Smooth muscle cell (in vitro differentiated cells): Measurements from ENCODE around the gene PCK1. TPM values are rescaled to one million over a fixed set of nuclear protein-coding genes. Genes with fewer than 3 reads are reported as not detected.

Source experiments
- DNase-seq: peaks from one replicate; lab custom pipeline; 2025; ENCODE audit not compliant: unreplicated experiment; lab: John Stamatoyannopoulos, UW
- H2AFZ ChIP-seq: fragments of 200-600 bp; sonication (generic); 2 replicates; pipeline ENCODE4 v1.6.0; 2016; ENCODE audit warnings: antibody characterized with exemption, low read depth, mild to moderate bottlenecking
- H3F3A ChIP-seq: fragments of 200-600 bp; sonication (generic); 2 replicates; pipeline ENCODE4 v1.6.0; 2017; ENCODE audit warnings: antibody characterized with exemption, low read depth
- H3K27ac ChIP-seq: fragments of 200-600 bp; sonication (generic); 2 replicates; pipeline ENCODE4 v1.5.1; 2016; ENCODE audit warnings: low read depth, mild to moderate bottlenecking
- H3K27me3 ChIP-seq: fragments of 200-600 bp; sonication (generic); 2 replicates; pipeline ENCODE4 v1.6.1; 2016; ENCODE audit warnings: low read depth, mild to moderate bottlenecking
- H3K36me3 ChIP-seq: fragments of 200-600 bp; sonication (generic); 2 replicates; pipeline ENCODE4 v1.5.1; 2016; ENCODE audit warnings: low read depth
- H3K4me1 ChIP-seq: fragments of 200-600 bp; sonication (generic); 2 replicates; pipeline ENCODE4 v1.5.1; 2016; ENCODE audit warnings: low read depth
- H3K4me2 ChIP-seq: fragments of 200-600 bp; sonication (generic); 2 replicates; pipeline ENCODE4 v1.6.0; 2016; ENCODE audit warnings: mild to moderate bottlenecking
- H3K4me3 ChIP-seq: fragments of 200-600 bp; sonication (generic); 2 replicates; pipeline ENCODE4 v1.5.1; 2016; ENCODE audit warnings: mild to moderate bottlenecking
- H3K79me2 ChIP-seq: fragments of 200-600 bp; sonication (generic); 2 replicates; pipeline ENCODE4 v1.6.0; 2016; ENCODE audit warnings: low read depth, mild to moderate bottlenecking
- H3K9ac ChIP-seq: fragments of 200-600 bp; sonication (generic); 2 replicates; pipeline ENCODE4 v1.6.0; 2016; ENCODE audit warnings: low read depth
- H3K9me3 ChIP-seq: fragments of 200-600 bp; sonication (generic); replicated peaks from 2 replicates; pipeline ENCODE4 v1.5.1; 2016; ENCODE audit warnings: low read depth
- H4K20me1 ChIP-seq: fragments of 200-600 bp; sonication (generic); 2 replicates; pipeline ENCODE4 v1.6.0; 2016; ENCODE audit warnings: low read depth
- WGBS: methylation state at CpG from one replicate; pipeline ENCODE4 v1.1.7; 2016; ENCODE audit warnings: low lambda C conversion rate; 5-methylcytosine and 5-hydroxymethylcytosine counted together
- polyA plus RNA-seq: library from polyadenylated mRNA; unstranded; fragments of >200 nt; fragmentation: Nextera tagmentation; extraction: Ambion mirVana; gene quantifications from 2 replicates; pipeline ENCODE4 v1.2.1, GENCODE V29; 2016
- total RNA-seq: library from RNA; depleted of rRNA; stranded (reverse); fragments of >200 nt; gene quantifications from 2 replicates; pipeline ENCODE4 v1.2.3, GENCODE V29; 2014
- TF ChIP-seq, protein P1 (sequence below): fragments of 200-600 bp; sonication (generic); IDR thresholded peaks from 2 replicates; pipeline ENCODE4 v1.5.1; 2017; ENCODE audit warnings: borderline replicate concordance, mild to moderate bottlenecking, antibody characterized with exemption; ENCODE audit not compliant: insufficient read depth, poor library complexity, severe bottlenecking

Gene PCK1
- total and polyA plus RNA-seq, 2 experiments from 2014 or later, result not detected

DNA sequence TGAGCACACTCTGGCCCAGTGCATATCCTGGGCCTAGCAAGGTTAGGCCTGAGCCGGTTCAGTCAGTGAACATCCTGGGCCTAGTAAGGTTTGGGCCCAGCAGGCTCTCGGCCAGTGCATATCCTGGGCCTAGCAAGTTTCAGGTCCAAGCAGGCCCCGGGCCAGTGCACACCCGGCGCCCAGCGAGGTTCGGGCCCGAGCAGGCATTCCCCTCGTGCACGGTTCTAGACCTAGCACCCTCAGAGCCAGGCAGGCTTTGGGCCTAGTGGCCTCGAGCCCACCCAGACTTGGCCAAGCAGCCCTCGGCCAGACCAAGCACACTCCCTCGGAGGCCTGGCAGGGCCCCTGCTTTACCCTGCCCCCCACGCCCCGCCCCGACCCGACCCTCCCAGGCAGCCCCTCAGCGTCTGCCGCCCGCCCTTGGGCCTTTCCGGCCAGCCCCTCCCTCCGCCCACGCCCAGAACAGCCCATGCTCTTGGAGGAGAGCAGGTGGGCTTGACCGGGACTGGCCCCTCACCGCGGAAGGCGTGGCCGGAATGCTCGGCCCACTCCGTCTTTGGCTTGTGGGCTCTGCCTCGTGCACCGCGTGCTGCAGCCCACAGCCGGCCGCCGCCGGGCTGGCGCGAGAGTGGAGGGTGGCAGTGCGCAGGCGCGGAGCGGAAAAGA is 36.3 kb upstream of the PCK1 start, which contains the start of gene CTCFL:
CTCFL (minus strand) TSS at position 630 of the 666 bp plus-strand sequence. CDS start 935 bp downstream, outside the sequence.
- H3K4me3 ChIP-seq, result no peak within 1 kb of the TSS
- H3K27me3 ChIP-seq, result no peaks in the 10 kb centered on the region
- no peaks in the 10 kb centered on the region for H3K9me3 ChIP-seq
- no peak within 1 kb of the TSS for H2AFZ ChIP-seq
- no peak within 1 kb of the TSS for H3K9ac ChIP-seq
- 95% methylated on average over 32 of the region's 43 CpGs for WGBS
- TF ChIP-seq, protein P1, sequence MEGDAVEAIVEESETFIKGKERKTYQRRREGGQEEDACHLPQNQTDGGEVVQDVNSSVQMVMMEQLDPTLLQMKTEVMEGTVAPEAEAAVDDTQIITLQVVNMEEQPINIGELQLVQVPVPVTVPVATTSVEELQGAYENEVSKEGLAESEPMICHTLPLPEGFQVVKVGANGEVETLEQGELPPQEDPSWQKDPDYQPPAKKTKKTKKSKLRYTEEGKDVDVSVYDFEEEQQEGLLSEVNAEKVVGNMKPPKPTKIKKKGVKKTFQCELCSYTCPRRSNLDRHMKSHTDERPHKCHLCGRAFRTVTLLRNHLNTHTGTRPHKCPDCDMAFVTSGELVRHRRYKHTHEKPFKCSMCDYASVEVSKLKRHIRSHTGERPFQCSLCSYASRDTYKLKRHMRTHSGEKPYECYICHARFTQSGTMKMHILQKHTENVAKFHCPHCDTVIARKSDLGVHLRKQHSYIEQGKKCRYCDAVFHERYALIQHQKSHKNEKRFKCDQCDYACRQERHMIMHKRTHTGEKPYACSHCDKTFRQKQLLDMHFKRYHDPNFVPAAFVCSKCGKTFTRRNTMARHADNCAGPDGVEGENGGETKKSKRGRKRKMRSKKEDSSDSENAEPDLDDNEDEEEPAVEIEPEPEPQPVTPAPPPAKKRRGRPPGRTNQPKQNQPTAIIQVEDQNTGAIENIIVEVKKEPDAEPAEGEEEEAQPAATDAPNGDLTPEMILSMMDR, result no peak
- H3K4me1 ChIP-seq, result peaks cover 6% of the 10 kb centered on the region
- no peaks in the 10 kb centered on the region for H3K36me3 ChIP-seq
- no peaks in the 10 kb centered on the region for H4K20me1 ChIP-seq
- H3F3A ChIP-seq, result no peaks in the 10 kb centered on the region
- no peak within 1 kb of the TSS for H3K27ac ChIP-seq
- DNase-seq, result no peak
- no peak within 1 kb of the TSS for H3K4me2 ChIP-seq
- H3K79me2 ChIP-seq, result no peaks in the 10 kb centered on the region

DNA sequence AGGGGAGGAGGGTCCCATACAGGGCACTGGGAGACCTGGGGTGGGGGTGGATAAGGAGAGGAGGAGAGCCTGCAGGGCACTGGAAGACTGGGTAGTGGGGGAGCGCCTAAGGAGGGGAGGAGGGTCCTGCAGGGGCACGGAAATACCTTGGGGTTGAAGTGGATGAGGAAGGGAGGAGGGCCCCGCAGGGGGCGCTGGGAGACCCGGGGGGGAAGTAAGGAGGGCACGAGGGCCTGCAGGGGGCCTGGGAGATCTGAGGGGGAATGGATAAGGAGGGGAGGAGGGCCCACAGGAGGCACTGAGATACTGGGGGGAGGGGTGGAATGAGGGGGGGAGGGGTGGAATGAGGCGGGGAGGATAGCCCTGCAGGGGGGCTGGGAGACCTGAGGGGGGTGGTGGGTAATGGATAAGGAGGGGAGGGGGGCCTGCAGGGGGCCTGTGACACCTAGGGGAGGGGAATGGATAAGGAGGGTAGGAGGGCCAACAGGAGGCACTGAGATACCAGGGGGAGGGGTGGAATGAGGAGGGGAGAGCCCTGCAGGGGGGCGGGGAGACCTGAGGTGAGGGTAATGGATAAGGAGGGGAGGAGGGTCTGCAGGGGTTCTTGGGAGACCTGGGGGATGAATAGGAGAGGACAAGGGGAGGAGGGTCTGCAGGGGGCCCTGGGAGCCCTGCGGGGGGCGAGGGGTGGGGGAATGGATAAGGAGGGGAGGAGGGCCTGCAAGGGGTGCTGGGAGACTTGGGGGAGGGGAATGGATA is 35.4 kb upstream of the PCK1 start:
- Histone ChIP-seq H3K4me3 (no peak overlapping the region), H2AFZ (no peak overlapping the region), H3F3A (no peaks in the 10 kb centered on the region), H3K4me2 (no peak overlapping the region), H3K9ac (no peak overlapping the region), H3K4me1 (peaks cover 6% of the 10 kb centered on the region), H3K27ac (no peak overlapping the region), H3K79me2 (no peaks in the 10 kb centered on the region), H3K27me3 (no peaks in the 10 kb centered on the region), H3K9me3 (no peaks in the 10 kb centered on the region), H3K36me3 (no peaks in the 10 kb centered on the region), H4K20me1 (no peaks in the 10 kb centered on the region)
- TF ChIP-seq, protein P1, result no peak
- no peak for DNase-seq
- no CpG with 5 or more reads among the region's 10 CpGs for WGBS

DNA sequence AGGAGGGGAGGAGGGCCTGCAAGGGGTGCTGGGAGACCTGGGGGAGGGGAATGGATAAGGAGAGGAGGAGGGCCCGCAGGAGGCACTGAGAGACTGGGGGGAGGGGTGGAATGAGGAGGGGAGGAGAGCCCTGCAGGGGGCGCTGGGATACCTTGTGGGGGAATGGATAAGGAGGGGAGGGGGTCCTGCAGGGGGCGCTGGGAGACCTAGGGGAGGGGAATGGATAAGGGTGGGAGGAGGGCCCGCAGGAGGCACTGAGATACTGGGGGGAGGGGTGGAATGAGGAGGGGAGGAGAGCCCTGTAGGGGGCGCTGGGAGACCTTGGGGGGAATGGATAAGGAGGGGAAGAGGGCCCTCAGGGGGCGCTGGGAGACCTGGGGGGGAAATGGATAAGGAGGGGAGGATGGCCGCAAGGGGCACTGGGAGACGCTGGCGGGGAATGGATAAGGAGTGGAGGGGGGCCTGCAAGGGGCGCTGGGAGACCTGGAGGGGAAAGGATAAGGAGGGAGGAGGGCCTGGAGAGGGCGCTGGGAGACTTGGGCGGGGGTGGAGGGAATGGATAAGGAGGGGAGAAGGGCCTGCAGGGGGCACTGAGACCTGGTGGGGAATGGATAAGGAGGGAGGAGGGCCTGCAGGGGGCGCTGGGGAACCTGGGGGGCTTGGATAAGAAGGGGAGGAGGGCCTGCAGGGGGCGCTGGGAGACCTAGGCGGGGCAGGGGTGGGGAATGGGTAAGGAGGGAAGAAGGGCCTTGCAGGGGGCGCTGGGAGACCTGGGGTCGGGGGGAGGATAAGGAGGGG is 34.6 kb upstream of the PCK1 start:
- TF ChIP-seq, protein P1, result no peak
- H4K20me1 ChIP-seq, result no peaks in the 10 kb centered on the region

More for the DNA sequence above, 34.6 kb upstream of the PCK1 start:
- Histone ChIP-seq H3K9ac (no peak overlapping the region), H2AFZ (no peak overlapping the region), H3K27ac (no peak overlapping the region), H3K79me2 (no peaks in the 10 kb centered on the region), H3K36me3 (no peaks in the 10 kb centered on the region), H3K4me1 (peaks cover 6% of the 10 kb centered on the region), H3K27me3 (no peaks in the 10 kb centered on the region), H3K9me3 (no peaks in the 10 kb centered on the region), H3K4me3 (no peak overlapping the region), H3F3A (no peaks in the 10 kb centered on the region), H3K4me2 (no peak overlapping the region)
- 72% methylated on average over 2 of the region's 17 CpGs for WGBS
- DNase-seq, result no peak
